NOMO-1 treated with dmso at 0.1 percent for 144 hours (cell line): ENCODE results near the gene NKAIN2.

ENCODE experiments used
- DNase-seq: peaks from one replicate; lab custom pipeline; 2025; ENCODE audit not compliant: unreplicated experiment; lab: John Stamatoyannopoulos, UW

The NKAIN2 gene

GRCh38 chr6:124073820-124074587, 270.3 kb downstream of the NKAIN2 start:
- DNase-seq: no peak

- no peak for DNase-seq
Measured at GRCh38 chr6:124074606-124075005, 270.9 kb downstream of the NKAIN2 start.

- DNase-seq: no peak
Measured at GRCh38 chr6:124076336-124077048, 272.8 kb downstream of the NKAIN2 start.

- no peak for DNase-seq
Measured at GRCh38 chr6:124078169-124078568, 274.5 kb downstream of the NKAIN2 start.

GRCh38 chr6:124080483-124080882, 276.8 kb downstream of the NKAIN2 start:
- DNase-seq: no peak

- no peak for DNase-seq
Measured at GRCh38 chr6:124090491-124090890, 286.8 kb downstream of the NKAIN2 start.

GRCh38 chr6:124099520-124099919, 295.9 kb downstream of the NKAIN2 start:
- no peak for DNase-seq

- no peak for DNase-seq
Measured at GRCh38 chr6:124110514-124110913, 306.8 kb downstream of the NKAIN2 start.

- no peak for DNase-seq
Measured at GRCh38 chr6:124119596-124119995, 315.9 kb downstream of the NKAIN2 start.

GRCh38 chr6:124123617-124124209, 320.0 kb downstream of the NKAIN2 start:
- DNase-seq: no peak

- DNase-seq: no peak
Measured at GRCh38 chr6:124131259-124131658, 327.6 kb downstream of the NKAIN2 start.

GRCh38 chr6:124131779-124132178, 328.1 kb downstream of the NKAIN2 start:
- no peak for DNase-seq

- no peak for DNase-seq
Measured at GRCh38 chr6:124132256-124132655, 328.6 kb downstream of the NKAIN2 start.

GRCh38 chr6:124142852-124143251, 339.2 kb downstream of the NKAIN2 start:
- DNase-seq: no peak

GRCh38 chr6:124143435-124143834, 339.8 kb downstream of the NKAIN2 start:
- no peak for DNase-seq

- no peak for DNase-seq
Measured at GRCh38 chr6:124147621-124148020, 344.0 kb downstream of the NKAIN2 start.

GRCh38 chr6:124148236-124148957, 344.7 kb downstream of the NKAIN2 start:
- no peak for DNase-seq

- no peak for DNase-seq
Measured at GRCh38 chr6:124149646-124150045, 346.0 kb downstream of the NKAIN2 start.

- no peak for DNase-seq
Measured at GRCh38 chr6:124158024-124158423, 354.4 kb downstream of the NKAIN2 start.

GRCh38 chr6:124163676-124164075, 360.0 kb downstream of the NKAIN2 start:
- no peak for DNase-seq

- DNase-seq: no peak
Measured at GRCh38 chr6:124164343-124164742, 360.7 kb downstream of the NKAIN2 start.
